Mammary epithelial cell (primary cell): ENCODE data around the gene SETDB2.

Experiments used
- EZH2 ChIP-seq: IDR thresholded peaks from 2 replicates; pipeline ENCODE4 v1.6.1; 2012; ENCODE audit warnings: low read length, inconsistent platforms, borderline replicate concordance
- TF ChIP-seq, protein P1 (sequence below), 2 donors: IDR thresholded peaks in 1 of 2; conservative IDR thresholded peaks in 1 of 2; 2 replicates each; pipeline ENCODE4 v1.5.1; 2011 to 2012; ENCODE audit warnings: inconsistent platforms in 2 of 2, low read length in 2 of 2, mild to moderate bottlenecking in 2 of 2, control low read depth in 1 of 2, low read depth in 1 of 2; ENCODE audit not compliant: insufficient read depth in 1 of 2; ENCODE audit errors: extremely low read depth in 1 of 2

DNA sequence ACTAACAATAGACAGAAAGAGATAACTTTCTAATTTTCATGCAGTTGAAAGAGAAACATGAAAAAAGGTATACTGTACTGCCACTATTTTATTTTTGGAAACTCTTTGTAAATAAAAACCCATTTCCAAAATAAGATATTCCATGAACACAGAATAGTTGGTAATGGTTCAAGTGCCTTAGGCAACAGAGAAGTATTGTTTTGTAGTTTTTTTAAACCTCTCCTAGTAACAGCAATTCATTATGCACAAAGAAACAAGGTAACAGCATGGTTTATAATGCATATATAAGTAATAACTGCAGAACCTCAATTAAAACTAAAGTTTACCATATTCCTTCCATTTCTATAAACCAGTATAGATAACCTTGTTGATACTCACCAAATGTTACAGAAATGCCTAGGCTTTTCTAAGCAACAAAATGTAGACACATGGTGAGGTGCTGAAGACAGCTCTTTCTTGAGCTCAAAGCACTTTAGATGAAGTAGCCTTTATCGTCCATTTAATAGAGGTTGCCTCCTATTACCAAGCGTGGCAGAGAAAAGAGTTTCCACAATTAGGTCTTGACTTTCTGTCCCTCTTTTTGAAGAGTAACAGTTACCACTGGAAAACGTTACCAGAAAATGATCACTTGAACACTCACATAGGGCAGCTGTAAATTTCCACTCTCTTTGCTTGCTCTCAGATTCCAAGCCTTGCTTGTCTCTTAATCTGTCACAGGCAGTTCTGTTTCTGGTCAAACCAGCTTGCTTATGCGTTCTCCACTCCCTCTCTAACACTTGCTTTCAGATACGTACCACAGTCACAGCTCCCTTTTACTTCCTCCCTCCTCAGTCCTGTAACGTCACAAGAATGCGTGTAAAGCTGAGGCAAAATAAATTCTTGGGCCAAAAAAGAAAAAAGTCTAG, 43.1 kb upstream of the SETDB2 start:
- TF ChIP-seq, protein P1, sequence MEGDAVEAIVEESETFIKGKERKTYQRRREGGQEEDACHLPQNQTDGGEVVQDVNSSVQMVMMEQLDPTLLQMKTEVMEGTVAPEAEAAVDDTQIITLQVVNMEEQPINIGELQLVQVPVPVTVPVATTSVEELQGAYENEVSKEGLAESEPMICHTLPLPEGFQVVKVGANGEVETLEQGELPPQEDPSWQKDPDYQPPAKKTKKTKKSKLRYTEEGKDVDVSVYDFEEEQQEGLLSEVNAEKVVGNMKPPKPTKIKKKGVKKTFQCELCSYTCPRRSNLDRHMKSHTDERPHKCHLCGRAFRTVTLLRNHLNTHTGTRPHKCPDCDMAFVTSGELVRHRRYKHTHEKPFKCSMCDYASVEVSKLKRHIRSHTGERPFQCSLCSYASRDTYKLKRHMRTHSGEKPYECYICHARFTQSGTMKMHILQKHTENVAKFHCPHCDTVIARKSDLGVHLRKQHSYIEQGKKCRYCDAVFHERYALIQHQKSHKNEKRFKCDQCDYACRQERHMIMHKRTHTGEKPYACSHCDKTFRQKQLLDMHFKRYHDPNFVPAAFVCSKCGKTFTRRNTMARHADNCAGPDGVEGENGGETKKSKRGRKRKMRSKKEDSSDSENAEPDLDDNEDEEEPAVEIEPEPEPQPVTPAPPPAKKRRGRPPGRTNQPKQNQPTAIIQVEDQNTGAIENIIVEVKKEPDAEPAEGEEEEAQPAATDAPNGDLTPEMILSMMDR (conservative IDR thresholded peaks at IDR 0.05 in 1 of 2, IDR thresholded peaks at IDR 0.05 in 1 of 2; ENCODE audit: extremely low read depth in 1 of 2, insufficient read depth in 1 of 2, low read depth in 1 of 2, low read length in 2 of 2) = no peak
- no peak for TF ChIP-seq EZH2
